Right lobe of liver (tissue), 4 donors: ENCODE results near the gene HSPA4.

ENCODE experiments used
- POLR2A ChIP-seq: fragments of 450-650 bp; IDR thresholded peaks from one replicate; pipeline ENCODE4 v1.6.1; 2017; ENCODE audit warnings: antibody characterized with exemption, mild to moderate bottlenecking
- TF ChIP-seq, protein P1 (sequence below), 4 donors: fragments of 200-600 bp in 3 of 4; fragments of 450-650 bp in 1 of 4; IDR thresholded peaks; one replicate each; pipeline versions ENCODE4 v1.5.1 to v1.8.0; 2016 to 2022; ENCODE audit warnings: antibody characterized with exemption in 4 of 4, mild to moderate bottlenecking in 2 of 4
- donor health status: DM: no; HTN: no; CAD: no.
- donor health status: DM: no; HTN: no; CAD: no.
- donor health status: DM: no; HTN: yes; CAD: no.

DNA sequence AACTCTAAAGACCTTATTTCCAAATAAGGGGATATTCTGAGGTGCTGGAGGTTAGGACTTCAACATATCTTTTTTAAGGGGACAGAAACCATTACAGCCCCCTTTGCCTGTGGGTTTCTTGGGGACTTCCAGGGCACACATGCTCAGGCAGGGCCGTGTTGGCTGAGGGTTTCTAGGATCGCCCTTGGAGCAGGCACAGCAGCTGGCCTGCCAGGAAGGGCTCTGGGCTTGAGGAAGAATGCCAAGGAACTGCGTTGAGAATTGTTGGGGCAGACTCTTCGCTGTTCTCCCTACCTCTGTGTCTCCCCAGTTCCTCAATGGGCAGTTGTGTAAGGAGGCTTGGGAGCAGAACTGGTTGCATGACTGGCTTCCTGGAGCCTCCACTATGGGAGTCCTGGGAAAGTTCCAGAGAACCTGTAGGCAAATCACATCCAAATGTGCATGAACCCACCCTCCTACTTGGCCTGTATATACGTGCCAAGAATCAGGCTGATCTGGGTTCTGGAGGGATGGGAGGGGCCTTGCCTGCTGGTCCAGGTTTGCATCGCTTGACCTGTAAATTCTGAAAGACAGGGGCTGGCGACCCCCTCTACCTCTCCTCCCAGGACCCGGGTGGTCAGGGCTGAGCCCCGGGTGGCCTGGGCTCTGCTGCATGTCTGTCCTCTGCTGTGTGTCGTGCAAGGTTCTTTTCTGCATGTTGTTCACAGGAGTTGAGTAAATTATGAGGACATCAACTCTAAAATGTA is 65.5 kb downstream of the HSPA4 start:
- TF ChIP-seq, protein P1, sequence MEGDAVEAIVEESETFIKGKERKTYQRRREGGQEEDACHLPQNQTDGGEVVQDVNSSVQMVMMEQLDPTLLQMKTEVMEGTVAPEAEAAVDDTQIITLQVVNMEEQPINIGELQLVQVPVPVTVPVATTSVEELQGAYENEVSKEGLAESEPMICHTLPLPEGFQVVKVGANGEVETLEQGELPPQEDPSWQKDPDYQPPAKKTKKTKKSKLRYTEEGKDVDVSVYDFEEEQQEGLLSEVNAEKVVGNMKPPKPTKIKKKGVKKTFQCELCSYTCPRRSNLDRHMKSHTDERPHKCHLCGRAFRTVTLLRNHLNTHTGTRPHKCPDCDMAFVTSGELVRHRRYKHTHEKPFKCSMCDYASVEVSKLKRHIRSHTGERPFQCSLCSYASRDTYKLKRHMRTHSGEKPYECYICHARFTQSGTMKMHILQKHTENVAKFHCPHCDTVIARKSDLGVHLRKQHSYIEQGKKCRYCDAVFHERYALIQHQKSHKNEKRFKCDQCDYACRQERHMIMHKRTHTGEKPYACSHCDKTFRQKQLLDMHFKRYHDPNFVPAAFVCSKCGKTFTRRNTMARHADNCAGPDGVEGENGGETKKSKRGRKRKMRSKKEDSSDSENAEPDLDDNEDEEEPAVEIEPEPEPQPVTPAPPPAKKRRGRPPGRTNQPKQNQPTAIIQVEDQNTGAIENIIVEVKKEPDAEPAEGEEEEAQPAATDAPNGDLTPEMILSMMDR (IDR thresholded peaks at IDR 0.05) = no peak
- TF ChIP-seq POLR2A = no peak
